ENCODE measurements around the gene CLCN2.
A peak's percentile ranks its signal among the peaks of the same experiment; 100 is the strongest.

Gene CLCN2

DNA sequence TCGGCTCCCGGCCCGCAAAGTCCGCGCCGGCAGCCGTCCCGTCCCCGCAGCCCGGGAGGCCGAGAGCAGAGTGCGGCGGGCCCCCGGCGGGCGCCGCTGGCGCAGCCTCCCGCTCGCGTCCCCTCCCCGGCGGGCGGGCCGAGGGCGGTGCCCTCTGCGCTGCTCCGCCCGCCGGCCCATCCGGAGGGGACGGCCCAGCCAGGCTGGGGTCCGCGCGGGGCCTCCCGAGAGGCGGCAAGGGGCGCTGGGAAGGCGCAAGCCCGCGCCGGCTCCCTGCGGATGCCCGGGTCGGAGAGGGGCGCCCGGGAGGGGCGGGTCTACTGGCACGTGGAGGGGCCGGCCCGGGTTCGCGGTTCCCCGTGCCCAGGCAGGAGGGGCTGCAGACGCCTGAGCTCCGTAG lies at the start of gene CLCN2, which contains the start of gene POLR2H:
Gene CLCN2 (minus strand): TSS at position 74 of the 400 bp plus-strand sequence. CDS start 126 bp downstream, outside the sequence.
Gene POLR2H (plus strand): TSS at position 179 of the 400 bp plus-strand sequence. CDS start 1,783 bp downstream, outside the sequence.
- DNase-seq, result peak; percentile 47

DNA sequence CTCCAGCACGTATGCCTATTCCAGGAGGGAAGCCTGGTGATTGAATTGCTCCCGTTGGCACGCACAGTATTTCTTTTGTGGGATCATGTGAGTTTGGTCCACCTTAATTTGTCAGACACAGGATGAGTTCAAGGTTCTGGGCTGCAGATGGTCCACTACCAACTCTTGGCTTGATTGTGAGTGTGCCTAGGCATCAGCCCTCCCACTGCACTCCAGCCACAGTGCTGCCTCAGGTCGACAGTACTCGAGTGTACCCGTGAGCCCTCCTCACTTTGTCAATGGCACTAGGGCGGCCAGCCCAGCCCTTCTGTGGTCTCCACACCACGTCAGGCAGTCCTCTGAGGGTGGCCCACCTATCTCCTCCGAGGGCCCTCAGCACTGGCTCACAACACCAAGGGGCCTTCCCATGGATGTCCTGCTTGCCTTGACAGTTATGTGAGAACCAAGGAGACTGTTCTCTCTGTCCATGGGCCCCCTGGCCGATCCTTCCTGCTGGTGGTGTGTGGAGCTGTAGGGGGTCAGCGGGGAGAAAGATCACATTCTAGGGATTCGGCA lies 48.6 kb upstream of the CLCN2 start:
- DNase-seq, result no peak

DNA sequence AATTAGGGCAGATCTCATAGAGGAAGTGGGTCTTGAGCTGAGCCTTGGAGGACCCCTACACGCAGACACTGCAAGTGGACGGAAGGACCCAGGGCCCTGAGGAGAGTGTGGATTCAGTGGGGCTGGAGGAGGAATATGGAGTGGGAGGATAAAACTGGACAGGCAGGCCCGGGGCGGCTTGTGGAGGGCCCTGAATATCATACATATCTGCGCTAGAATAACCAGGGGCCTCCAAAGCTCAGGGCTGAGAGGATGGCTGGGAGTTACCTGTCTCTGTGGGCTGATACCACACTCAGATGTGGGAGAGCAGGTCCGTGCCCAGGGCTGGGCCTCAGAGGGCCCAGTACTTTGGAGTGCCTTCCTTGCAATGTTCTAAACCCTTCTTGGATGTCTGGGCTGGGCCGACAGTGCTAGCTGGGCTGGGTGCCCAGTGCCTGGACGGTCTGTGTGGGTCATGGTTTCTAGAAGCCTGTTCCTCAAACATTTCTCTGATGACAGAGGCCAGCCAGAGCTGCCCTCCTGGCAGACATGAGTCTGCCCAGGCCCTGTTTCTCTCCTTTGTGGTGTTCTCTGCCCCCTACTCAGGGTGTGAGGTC lies 48.0 kb upstream of the CLCN2 start:
- no peak for DNase-seq

DNA sequence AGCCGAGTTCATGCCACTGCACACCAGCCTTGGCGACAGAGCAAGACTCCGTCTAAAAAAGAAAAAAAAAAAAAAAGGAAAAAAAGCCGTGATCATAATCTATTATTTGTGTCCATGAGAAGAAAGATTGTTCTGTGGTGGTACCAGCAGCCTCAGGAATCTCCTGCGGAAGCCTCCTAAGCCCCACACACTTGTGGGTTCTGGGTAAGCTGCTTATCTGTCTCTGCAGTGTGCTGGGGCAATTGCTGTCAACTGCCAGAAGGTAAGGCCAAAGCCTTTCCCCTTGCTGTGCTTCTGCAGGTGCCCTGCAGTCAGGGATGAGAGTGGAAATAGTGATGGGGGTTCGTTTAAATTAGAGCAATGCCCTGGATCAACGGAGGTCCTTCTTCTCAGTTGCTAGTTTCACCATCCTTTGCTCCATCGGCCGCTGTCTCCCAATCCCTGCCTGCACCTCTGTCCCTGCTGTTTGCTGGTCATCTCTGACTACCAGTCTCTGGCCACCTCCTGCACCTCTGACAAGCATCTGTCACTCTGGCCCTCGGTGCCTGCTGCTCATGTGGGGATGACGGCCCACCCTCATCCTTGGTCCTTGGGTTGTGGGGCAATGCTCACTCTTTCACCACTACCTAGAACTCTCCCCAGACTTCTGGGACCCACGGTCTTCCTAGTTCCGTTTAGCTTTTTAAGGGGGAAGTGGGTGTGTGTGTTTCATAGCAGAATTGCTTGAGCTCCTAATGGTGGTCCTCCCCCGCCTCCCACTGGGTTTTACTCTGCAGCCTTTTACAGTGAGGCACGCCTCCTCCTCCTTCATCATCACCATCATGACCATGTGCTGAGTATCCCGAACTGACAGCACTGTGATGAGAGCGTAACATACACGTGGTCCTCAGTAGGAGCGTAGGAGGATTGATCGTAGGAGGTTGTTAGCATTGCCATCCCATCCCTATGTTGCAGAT lies 43.9 kb upstream of the CLCN2 start:
- no peak for DNase-seq

DNA sequence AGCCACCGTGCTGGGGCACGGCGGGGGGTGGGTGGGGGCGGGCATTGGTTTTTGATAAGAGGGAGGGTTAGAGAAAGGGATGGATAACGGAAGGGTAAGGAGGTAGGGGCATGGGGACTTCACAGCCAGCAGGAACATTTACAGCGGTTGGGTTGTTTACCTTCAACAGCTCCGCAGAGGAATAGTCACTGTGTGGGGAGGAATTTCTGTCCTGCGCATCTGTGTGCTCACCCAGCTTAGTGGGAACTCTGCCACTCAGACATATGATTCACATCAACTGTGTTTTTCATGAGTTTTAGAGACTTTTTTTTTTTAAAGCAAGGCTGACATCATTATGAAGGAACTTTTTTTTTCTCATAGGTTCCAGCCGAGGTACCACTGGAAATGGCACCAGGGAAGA lies 38.0 kb upstream of the CLCN2 start:
- DNase-seq, result no peak

DNA sequence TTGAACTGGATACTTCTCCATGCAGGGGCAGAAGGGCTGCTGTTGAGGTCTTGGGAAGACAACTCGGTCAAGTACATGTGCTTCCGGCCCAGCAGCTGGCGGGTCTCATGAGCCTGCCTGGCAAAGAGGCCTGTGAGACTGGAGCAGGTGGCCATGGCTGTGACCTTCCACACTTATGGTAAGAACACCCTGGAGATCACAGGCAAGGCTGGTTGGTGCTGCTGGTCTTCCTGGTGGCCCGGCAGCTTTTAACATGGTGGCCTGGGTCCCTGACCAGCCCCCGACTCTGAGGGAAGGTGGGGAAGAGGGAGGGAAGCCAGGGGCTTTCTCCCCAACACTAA lies 33.9 kb upstream of the CLCN2 start:
- DNase-seq, result no peak

DNA sequence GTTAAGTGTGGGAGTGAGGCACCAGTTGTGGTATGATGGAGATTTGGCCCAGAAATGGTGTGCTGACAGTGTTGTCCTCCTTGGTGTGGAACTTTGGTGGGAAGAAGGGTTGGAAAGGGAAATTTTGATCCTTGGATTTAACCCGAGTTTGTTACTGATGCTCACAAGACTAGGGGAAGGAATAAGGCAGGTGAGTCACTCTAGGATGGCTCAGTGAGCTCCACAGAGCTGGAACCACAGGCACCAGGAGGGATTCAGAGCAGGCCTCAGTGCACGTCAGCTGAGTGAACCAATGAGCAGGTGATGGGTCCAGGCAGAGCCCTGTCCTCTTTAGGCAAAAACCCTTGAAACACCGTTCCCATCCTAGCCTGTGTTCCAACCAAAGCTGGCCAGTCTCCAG lies 29.9 kb upstream of the CLCN2 start:
- no peak for DNase-seq

DNA sequence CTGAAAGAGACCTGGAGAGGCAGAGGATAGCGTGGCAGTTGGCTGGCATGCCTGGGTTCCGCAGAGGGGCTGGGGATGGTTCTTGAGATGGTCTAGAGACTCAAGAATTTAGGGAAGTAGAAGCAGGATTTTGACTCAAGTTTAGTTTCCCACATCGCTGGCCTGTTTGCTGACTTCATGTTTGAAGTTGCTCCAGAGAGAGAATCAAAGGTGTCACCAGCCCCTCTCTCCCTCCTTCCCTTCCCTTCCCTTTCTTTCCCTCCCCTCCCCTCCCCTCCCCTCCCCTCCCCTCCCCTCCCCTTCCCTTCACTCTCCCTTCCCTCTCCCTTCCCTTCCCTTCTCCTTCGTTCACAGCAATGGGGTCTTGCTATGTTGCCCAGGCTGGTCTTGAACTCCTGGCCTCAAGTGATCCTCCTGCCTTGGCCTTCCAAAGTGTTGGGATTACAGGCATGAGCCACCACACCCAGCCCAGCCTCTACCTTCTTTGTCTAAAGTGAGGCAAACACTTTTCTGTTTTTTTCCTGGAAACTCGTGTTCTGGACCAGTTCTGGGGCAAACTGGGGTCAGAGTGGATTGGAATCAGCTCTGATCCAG lies 28.6 kb upstream of the CLCN2 start:
- no peak for DNase-seq

DNA sequence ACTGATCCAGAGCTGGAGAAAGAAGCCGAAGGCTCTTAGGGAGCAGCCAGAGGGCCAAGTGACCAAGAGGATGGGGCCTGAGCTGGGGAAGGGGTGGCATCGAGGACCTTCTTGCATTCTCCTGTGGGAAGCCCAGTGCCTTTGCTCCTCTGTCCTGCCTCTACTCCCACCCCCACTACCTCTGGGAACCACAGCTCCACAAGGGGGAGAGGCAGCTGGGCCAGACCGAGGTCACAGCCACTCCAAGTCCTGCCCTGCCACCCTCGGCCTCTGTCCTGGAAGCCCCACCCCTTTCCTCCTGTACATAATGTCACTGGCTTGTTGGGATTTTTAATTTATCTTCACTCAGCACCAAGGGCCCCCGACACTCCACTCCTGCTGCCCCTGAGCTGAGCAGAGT lies 28.0 kb upstream of the CLCN2 start:
- DNase-seq, result no peak

DNA sequence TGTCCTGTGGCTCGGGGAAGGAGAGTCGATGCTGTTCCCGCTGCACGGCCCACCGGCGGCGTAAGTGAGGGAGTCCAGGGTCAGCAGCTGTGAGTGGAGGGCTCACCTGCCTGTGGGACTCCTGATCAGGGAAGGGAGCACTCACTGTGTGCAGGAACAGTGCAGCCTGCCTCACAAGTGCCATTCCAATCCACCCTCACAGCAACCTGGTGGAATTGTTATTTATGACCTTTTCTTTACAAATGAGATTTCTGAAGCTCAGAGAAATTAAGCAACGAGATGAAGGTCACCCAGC lies 27.5 kb upstream of the CLCN2 start:
- DNase-seq, result no peak

DNA sequence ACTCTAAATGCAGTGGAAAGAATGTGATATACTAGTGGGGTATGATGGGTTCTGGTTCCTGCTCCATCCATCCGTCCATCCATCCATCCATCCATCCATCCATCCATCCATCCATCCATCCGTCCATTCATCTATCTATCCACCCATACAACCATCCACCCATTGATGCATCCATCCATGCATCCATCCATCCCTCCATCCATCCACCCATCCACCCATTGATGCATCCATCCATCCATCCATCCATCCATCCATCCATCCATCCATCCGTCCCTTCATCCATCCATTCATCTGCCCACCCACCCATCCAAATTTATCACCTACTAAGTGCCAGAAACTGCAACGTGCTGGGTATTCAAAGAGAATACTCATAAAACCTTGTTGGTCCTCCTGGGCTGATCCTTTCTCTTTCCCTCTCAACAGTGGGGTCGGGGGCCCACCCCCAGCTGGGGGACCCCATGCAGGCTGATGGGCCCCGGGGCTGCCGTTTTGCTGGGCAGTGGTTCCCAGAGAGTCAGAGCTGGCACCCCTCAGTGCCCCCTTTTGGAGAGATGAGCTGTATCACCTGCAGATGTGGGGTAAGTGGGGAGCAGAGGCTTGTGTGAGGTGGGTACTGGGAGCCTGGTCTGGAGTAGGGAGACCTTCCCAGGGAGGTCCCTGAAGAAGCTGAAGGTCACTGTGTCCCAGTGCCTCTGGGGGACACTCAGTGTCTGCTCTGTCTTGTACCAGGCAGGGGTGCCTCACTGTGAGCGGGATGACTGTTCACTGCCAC lies 26.9 kb upstream of the CLCN2 start:
- DNase-seq, result no peak

DNA sequence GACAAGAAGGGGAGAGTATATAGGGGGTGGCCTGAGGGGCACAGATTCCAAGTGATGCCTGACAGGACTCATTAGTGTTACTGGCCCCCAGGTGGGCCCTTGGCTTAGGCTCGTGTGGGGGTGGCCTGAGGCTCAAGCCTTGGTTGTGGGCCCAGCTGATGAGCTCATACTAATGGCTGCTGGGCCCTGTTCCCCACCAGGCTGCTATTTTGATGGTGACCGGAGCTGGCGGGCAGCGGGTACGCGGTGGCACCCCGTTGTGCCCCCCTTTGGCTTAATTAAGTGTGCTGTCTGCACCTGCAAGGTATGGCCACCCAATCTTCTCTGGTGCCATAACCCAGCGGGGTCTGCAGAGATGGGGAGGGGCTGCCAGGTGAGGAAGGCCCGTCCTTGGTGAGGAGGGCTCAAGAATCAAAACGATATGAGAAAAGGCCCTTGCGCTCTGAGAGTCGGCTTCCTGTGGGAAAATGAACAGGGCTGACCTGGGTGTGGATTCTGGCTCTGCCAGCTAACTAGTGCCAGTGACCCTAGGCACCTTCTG lies 25.8 kb upstream of the CLCN2 start:
- no peak for DNase-seq

DNA sequence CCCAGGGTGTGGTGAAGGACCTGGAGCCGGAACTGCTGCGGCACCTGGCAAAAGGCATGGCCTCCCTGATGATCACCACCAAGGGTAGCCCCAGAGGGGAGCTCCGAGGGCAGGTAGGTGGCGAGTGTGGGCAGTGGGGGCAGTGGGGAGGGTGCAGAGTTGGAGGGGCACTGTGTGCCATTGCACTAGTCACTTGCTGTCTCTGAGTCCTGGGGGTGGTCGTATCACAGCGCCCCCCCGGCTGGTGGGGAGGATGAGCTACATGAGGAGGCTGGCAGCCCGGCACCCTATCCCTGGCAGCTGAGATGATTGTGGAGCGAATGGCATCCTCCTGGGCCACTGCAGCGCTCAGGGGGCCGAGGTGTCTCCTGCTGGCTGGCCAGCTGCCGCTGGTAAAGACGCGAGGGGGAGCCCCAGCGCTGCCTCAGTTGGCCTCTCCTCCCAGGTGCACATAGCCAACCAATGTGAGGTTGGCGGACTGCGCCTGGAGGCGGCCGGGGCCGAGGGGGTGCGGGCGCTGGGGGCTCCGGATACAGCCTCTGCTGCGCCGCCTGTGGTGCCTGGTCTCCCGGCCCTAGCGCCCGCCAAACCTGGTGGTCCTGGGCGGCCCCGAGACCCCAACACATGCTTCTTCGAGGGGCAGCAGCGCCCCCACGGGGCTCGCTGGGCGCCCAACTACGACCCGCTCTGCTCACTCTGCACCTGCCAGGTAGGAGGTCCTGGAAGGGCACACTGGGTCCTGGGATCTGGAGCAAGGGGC lies 24.8 kb upstream of the CLCN2 start:
- no peak for DNase-seq

DNA sequence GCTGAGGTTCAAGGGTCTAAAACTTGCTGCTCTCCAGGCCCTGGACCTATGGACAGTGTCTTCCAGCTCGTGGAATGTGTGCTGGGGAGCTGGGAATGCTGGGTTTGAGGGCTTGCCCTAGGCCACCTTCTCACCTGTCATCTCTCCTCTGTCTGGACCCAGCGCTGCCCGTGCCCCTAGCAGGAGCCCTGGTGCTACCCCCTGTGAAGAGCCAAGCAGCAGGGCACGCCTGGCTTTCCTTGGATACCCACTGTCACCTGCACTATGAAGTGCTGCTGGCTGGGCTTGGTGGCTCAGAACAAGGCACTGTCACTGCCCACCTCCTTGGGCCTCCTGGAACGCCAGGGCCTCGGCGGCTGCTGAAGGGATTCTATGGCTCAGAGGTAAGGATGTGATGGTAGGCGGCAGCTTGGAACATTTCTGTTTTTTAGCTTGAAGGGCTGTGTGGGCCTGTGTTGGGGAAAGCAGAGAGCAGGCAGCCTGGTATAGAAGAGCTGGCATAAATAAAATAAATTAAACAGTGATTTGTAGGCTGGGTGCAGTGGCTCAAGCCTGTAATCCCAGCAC lies 23.5 kb upstream of the CLCN2 start:
- no peak for DNase-seq

DNA sequence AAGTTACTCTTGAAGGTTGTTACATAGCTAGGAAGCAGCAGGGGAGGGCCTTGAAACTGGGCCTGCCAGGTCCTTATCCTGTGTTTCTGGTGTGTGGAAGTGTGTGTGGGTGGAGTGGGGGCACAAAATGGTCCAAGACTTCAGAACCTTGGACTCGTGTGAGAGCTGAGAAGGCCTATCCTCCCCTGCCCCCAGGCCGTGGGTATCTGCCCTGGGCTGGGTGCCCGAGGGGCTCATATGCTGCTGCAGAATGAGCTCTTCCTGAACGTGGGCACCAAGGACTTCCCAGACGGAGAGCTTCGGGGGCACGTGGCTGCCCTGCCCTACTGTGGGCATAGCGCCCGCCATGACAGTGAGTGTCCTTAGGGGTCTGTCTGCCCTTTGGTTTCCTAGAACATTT lies 22.9 kb upstream of the CLCN2 start:
- no peak for DNase-seq

DNA sequence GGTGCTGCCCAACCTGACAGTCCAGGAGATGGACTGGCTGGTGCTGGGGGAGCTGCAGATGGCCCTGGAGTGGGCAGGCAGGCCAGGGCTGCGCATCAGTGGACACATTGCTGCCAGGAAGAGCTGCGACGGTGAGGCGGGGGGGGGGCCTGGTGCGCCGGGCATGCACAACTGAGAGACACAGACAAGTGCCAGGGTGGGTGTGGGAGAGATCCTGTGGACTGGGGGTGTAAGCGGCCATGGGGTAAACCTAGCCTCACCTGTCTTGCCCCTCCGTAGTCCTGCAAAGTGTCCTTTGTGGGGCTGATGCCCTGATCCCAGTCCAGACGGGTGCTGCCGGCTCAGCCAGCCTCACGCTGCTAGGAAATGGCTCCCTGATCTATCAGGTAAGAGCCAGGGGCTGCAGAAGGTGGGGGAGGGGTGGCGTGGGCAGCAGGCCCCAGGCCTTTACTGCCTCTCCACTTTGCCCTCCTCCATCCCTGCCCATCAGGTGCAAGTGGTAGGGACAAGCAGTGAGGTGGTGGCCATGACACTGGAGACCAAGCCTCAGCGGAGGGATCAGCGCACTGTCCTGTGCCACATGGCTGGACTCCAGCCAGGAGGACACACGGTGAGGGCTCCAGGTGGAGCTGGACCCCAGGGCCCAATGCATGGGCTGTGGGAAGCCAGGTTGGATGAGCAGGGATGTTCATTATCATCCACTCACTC lies 21.8 kb upstream of the CLCN2 start:
- DNase-seq, result no peak

DNA sequence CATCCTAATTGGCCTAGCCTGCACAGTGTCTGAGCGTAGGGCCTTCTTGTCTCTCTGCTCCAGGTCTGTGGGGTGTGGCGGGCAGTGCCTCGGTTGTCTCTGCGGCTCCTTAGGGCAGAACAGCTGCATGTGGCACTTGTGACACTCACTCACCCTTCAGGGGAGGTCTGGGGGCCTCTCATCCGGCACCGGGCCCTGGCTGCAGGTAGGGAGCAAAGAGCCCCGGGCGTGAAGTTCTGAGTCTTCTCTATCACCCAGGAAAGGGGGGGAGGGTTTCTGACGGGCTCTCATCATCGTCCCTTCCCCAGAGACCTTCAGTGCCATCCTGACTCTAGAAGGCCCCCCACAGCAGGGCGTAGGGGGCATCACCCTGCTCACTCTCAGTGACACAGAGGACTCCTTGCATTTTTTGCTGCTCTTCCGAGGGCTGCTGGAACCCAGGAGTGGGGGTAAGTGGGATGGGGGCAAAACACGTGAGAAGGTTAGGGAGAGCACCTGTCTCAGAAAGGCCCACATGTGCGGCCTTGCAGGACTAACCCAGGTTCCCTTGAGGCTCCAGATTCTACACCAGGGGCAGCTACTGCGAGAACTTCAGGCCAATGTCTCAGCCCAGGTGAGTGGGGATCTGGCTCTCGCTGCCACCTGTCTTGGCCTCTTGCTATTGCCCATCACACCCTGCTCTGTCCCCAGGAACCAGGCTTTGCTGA lies 21.1 kb upstream of the CLCN2 start:
- no peak for DNase-seq

DNA sequence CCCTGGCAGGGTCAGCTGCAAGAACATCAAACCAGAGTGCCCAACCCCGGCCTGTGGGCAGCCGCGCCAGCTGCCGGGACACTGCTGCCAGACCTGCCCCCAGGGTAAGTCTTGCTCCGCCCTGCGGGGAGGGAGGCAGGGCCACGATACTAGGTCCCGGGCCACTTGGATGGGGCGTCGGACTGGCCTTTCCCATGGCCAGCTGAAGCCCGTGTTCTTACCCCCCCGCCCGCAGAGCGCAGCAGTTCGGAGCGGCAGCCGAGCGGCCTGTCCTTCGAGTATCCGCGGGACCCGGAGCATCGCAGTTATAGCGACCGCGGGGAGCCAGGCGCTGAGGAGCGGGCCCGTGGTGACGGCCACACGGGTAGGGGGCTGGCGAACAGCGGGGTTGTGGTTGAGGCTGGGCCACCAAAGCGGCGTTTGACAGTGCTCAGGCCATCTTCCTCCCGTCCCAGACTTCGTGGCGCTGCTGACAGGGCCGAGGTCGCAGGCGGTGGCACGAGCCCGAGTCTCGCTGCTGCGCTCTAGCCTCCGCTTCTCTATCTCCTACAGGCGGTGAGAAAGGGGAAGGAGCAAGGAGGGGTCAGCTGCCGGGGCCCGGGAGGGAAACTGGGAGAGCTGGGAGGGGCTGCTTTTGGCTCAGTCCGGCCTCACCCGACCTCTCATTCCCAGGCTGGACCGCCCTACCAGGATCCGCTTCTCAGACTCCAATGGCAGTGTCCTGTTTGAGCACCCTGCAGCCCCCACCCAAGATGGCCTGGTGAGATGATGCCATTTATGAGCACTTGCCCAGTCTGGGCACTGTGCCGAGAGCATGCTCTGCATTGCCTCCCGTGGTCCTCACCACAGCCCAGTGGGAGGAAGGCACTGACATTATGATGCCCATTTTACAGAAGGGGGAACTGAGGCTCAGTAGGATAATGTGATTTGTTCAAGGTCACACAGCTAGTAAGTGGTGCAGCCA lies 20.1 kb upstream of the CLCN2 start:
- no peak for DNase-seq

DNA sequence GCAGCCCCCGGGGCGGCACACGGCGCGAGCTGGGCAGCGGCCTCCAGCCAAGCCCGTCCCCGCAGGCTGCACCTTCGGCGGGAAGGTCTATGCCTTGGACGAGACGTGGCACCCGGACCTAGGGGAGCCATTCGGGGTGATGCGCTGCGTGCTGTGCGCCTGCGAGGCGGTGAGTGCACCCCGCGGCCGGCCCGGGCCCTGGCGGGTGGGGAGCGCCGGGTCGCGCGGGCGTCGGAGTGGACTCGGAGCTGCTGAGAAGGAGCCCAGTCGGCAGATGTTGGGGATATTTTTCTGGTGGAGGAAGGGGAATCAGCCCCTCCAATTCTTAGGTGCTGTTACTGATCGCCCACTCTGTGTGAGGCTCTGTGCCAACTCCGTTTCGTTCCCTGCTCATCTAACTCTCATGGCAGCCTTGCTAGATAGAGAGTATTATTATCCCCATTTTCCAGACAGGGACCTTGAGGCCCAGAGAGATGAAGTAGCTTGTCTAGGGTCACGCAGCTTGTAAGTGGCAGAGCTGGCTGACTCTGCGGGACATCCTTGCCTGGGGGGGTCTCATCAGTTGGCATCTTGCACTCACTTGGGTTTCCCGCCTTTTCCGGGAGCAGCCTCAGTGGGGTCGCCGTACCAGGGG lies 19.3 kb upstream of the CLCN2 start:
- no peak for DNase-seq

All from activated CD8-positive, alpha-beta memory T cell treated with anti-CD3 and anti-CD28 coated beads, Interleukin-2, amount 50 U/mL, for 4 hours (primary cell).